HG03342 (cell line): Measurements from ENCODE around the gene SNAPC2.
"Not testable (repeated sequence)": the region's sequence is repeated elsewhere in the genome, so short reads cannot be mapped to it uniquely, and the experiment has no call there.

ENCODE experiments used
- ATAC-seq: cut with Tn5 transposase; IDR thresholded peaks from one replicate; pipeline ENCODE4 v1.9.1; 2021; ENCODE audit warnings: mild to moderate bottlenecking, moderate library complexity; ENCODE audit not compliant: unreplicated experiment

Gene SNAPC2

DNA sequence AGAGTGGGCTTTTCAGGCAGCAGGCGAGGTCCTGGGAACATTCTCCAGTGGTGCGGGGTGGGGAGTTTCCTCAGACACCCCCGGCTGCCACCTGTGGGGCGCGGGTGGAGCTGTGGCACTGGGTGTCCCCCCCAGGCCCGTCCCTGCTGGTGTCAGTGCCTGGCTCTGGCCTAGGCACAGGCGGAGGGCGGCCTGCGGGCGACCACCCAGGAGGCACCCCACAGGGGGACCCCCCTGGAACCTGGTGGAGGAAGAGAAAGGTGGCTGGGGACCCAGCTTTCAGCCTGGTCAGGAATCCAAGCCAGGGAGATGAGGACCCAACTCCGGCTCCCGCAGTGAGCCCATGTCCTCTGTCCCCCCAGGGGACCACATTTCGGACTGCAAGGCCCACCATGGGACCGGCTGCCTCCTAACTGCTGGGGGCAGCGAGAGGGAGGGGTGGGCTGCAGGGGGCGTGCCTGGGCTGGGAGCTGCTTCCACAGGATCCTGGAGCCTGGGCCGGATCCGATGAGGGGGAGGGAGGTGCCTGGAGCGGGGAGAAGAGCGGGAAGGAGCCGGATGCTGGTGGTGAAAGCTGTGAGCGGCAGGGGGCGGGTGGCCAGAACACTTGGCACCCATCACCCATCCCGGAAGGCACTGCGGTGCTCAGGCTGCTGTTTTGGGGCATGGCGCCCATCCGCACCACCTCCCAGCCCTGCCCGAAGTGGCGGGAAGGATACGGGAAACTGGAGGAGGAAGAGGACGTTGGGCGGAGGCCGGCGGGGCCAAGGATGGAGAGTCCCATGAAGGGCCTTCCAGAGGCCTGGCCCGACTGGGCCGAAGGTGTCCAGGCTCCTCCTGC lies 11.3 kb downstream of the SNAPC2 start:
- ATAC-seq: no peak

DNA sequence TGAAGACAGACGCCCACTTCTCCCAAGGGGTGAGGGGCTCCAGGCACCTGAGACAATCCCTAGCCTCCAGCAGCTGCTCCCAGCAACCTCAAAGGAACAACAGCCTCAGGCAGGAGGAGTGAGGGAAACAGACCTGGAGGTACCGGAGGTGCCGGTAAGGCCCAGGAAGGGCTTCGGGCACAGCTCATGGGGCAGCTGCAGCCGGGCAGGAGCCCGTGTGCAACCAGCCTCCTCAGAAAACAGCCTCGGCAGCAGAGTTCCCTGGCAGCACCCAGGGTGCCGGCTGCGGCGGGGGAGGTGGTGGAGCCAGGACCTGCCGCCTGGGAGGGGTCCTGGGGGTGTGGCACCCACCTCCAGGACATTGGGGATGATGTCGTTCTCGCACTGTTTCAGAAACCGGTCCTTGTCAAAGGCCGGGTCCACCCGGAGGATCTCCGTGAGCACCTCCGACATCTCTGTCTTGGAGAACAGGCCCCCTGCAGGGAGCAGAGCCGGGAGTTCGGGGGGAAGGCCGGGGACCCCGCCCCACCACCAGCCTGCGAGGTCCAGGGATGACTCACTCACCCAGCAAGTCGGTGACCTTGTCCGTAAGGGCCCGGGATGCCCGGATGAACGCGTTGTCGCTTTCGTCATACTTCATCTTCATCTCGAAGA lies 12.3 kb downstream of the SNAPC2 start:
- ATAC-seq: no peak

DNA sequence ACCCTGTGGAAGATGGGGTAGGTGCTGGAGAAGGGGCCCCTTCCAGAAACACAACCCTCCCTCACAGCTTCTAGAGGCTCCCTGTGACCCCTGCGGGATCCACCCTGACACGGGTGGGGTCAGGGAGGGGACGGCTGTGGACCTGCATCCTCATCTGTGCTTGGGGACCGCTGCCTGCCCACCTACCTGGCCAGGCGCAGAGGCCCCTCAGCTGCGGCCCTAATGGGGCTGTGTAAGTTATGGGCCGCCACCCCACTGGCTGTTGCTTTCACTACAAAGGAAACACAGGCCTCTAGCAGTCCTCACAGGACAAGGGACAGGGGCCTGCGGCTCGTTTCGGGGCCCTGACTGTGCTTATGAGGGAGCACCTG lies 12.8 kb downstream of the SNAPC2 start:
- no peak for ATAC-seq

DNA sequence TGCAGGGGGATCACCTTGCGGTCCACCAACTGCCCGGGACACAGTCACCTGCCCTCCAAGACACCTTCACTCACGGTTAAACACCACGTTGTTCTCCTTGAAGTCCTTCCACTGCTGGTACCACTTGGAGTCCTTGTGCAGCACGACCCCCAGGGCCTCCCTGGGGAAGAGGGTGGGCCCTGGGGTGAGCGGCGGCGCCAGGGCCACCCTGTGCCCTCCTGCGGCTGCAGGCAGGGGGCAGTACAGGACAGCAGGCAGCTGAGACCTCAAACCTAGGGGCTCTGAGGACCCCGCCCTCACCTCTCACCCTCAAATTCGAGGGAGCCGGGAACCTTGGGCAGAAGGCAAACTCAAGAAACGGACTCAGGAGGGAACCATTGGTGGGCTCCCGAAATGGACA lies 13.3 kb downstream of the SNAPC2 start:
- ATAC-seq: no peak

DNA sequence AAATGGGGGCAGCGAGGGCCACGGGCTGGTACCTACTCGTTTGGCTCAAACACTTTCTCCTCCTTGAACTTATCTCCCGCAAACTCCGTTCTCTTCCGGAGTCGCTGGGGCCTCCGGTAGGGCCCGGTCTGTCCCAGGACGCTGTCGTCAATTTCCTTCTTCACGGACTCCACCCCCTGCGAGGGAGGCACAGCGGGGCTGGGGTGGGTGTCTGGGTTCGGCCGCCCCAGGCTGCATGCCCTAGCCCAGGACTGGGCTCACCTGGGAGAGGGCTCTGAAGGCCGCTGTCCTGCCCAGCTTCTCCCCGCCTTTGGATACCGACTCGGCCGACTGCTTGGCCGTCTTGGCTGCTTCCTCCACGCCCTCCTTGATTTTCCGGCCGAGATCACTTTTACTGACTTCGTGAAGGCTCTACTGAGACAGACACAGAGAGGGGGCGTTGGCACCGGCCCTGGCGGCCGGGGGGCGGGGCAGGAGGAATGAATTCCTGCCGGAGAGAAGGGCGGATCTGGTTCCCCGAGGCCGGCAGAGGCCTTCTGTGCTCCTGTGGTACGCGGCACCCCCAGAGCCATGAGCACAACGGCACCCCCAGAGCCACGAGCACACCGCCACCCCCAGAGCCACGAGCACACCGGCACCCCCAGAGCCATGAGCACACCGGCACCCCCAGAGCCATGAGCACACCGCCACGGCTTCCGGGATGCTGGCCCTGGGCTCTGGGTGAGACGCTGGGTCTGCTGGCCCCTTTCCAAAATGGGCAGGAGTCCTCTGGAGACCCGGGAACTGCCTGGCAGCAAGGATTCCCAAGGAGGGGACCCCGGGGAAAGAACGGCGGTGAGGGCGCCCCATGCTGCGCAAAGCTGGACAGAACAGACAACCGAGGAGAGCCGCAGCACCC lies 13.9 kb downstream of the SNAPC2 start:
- no peak for ATAC-seq

DNA sequence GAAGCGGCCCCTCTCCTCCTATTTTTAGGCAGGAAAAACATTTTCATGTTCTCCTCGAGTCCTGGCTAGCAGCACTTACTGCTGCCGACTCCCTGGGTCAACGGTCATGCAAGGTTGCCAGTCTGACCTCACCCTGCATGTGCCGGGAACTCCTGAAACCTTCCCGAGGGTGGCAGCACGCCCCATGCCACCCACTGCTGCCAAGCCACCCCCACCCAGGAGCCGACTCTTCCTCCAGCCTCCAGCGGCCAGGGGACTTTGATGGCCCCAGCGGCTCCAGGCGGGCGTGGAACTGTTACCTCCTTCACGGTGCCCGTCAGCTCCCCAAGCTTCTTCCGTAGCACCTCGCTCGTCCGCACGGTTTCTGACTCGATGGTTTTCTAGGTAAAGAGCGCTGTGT lies 14.6 kb downstream of the SNAPC2 start:
- ATAC-seq: no peak

DNA sequence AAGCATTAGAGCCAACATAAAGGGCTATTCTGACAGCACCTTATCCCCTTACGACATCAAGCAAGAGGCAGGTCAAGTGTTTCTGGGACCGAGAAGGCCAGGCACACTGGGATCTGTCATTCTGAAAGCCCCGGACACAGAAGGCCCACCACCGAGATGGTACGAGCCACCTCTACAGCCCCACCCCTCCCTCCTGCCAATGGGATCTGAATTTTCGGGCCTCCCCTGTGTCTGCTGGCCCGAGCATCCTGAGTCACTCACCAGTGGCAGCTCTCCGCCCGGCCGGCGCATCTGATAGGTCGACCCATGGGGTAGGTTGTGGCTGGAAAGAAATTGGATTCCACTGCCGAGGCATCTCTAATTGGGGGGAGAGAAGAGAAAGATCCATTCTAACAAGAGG lies 20.7 kb downstream of the SNAPC2 start:
- no peak for ATAC-seq

DNA sequence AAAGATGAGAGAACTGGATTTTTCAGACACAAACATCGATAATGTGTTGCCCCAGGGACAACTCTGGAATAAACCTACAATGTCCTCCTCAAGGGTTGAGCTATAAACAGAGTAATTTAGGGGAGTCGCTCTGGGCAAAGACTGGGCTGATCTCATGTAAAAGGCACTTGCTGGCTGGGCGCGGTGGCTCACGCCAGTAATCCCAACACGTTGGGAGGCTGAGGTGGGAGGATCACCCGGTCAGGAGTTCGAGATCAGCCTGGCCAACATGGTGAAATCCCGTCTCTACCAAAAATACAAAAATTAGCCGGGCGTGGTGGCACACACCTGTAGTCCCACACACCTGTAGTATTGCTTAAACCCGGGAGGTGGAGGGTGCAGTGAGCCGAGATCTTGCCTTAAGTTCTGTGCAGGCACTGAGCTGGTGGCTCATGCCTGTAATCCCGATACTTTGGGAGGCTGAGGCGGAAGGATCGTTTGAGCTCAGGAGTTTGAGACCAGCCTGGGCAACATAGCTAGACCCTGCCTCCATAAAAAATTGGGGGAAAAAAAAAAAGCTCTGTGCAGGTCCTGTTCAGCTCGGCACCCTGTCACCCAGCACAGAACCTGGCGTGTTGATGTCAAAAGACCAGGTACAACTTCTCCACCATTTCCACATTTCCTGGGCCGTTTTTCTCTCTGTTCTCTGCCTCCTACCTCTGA lies 21.9 kb downstream of the SNAPC2 start:
- no peak for ATAC-seq

DNA sequence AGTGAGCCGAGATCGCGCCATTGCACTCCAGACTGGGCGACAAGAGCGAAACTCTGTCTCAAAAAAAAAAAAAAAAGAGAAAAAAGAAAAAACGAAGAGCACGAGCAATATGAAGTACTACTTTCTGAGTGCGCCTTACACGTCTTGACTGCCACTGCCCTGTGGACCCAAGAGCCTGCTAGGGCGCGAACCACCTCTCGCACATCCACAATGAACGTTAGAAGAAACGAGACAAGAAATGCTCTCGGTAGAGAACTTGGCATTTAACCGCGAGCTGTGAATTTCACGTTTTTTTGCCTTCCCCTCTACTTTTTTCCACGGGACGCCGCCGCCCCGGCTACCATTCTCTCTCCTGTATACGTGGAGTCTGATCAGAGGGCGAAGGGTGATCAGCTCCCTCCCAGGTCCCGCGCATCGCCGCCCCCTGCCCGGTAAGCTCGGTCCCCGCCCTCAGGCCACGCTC lies 22.9 kb downstream of the SNAPC2 start:
- ATAC-seq: no peak

DNA sequence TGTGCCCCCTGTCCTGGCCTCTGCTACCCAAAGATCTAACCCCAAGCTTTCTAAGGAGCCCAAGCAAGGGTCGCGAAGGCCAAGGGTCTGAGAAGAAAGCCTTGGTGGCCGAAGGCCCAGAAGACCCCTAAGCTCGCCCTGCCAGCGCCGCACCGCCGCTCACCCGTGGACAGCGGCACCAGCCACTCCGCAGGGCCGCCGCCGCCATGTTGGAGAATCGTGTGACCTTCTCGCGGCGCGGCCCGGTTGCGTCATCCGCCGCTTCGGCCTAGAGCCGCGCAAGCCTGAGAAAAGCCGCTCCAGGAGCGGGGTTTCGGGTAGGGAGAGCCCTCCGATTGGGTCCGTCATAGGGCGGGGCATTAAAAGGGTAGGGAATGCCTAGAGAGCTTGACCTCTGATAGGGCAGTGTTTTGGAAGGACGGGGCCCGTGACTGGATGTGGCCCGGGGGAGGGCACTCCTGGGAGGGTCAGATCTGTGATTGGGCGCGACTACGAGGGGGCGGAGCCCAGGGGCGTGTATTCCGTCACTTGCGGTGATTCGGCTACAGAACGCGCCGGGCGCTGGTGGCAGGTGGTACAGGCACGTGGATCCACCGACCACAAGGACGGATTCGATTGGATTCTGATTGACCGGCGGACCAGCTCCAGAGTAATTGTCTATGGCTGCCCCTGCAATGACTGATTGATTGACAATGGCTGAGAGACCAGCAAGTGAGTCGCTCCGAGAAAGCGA lies 23.5 kb downstream of the SNAPC2 start, which contains the start of gene TIMM44:
TIMM44 (minus strand) TSS at position 223 of the 733 bp plus-strand sequence; CDS start at position 208, 15 bp downstream.
- peak; percentile 94 for ATAC-seq

DNA sequence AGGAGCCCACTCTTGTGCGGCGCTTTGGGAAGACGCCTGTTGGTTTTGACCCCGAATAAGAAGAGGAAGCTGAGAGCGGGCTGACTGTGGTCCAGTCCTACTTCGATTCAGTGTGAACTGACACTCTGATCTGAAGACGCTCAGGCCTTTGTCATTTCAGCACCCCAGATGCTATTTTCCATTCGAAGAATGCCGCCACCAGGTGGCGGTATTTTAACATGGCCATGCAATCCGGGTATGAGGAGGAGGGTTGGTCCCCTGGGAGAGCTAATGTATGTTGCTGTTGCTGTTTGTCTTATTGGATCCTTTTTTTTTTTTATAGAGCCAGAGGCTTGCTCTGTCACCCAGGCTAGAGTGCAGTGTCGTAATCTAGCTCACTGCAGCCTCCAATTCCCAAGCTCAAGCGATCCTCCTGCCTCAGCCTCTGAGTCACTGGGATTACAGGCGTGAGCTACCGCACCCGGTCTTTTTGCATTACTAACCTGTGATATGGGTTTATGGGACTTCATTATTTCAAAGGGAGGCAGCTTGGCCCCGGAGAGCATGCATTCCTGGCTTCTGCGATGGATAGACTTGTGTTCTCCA lies 24.1 kb downstream of the SNAPC2 start:
- ATAC-seq: peak; percentile 22

DNA sequence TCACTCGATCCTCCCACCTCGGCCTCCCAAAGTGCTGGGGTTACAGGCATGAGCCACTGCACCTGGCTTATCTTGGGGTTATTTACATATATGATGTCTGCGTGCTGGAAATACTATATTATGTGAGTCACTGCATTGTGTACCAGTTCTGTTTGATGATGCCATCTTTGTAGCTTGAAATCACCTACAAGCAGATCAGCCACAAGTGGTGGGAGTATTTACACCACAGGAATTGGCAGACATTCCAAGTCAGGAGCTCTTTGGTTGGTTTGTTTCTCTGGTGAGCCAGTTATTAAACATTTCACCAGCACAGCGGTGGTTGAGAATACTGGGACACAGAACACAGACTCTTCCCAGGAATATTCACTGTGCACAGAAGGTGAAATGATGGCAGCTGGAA lies 27.8 kb downstream of the SNAPC2 start:
- ATAC-seq: no peak

DNA sequence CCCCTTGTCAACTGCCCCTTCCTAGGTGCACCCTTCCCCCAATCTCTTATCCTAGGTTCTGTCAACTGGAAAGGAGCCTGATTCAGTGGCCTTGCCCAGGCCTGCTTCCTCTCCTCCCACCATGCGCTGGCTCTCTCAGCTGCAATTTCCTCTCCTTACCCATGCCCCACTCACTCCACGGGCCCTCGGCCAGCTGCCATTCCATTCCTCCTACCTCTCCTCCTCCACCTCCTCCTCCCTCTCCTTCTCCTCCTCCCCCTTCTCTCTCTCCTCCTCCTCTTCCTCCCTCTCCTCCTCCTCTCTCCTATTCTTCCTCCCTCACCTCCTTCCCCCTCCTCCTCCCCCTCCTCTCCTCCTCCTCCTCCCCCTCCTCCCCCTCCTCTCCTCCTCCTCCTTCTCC lies 32.9 kb downstream of the SNAPC2 start:
- ATAC-seq: no peak

DNA sequence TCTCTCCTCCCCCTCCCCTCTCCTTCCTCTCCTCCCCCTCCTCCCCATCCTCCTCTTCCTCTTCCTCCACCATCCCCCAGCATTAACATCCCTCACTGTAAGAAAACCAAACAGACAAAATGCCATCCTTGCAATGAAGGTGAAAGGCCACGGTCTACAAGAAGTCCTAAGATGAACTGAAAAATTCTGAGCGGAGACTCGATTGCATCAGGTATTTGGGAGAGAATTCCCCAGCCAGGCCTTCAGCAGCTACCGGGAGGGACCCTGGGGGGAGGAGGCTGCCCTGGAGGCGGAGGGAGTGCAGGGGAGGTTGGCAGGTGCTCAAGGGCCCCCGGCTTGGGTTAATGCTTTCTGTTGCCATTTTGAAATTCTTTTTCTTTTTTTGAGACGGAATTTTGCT lies 33.4 kb downstream of the SNAPC2 start:
- ATAC-seq: no peak

DNA sequence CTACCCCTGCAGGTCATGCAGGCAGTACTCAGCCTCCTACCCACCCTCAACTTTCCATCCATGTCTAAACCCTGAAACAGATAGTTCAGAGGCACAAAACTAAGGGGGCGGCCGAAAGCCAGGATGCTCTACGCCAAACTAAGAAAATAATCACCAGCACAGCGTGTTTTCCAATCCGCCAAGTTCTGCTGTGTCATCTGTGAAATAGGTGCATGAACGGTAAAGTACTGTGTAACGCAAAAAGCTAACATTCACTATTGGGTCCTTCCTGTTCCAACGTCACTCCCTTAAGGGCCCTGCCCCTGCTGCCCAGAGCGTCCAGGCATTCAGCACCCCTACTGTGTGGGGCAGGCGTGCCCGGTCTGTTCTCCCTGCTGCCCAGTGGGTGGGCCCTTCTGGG lies 35.6 kb downstream of the SNAPC2 start:
- ATAC-seq: no peak

DNA sequence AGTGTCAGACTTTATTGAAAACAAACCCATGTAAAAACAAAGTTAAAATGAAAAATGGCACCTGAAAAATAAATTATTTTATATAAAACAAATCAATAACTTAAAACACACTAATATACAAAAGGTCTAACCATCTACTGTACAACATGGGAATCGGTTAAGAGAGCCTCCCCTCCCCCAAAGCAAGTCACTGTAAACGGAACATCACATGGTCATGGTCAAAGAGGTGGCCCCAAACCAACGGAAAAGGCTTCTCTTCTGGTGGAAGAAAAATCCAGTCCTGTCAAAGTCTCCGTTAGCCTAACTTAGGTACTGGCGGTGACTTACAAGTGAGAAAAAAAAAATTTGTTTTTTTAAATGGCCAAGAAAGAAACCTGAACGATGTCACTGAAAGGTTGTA lies 39.1 kb downstream of the SNAPC2 start:
- no peak for ATAC-seq

DNA sequence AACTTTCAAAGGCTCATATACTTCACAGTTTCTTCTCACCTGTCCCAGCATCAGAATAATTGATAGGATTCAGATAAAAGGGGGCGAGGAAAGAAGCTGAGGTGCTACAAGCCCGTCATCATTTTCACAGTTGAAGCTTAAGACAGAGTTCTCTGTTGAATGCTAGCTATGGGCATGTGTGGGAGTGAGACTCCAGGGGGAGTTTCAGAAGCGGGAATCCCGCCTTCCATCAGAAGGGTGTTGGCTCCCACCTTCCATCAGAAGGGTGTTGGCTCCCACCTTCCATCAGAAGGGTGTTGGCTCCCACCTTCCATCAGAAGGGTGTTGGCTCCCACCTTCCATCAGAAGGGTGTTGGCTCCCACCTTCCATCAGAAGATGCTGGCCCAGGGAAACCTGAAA lies 40.9 kb downstream of the SNAPC2 start:
- ATAC-seq: not testable (repeated sequence)

DNA sequence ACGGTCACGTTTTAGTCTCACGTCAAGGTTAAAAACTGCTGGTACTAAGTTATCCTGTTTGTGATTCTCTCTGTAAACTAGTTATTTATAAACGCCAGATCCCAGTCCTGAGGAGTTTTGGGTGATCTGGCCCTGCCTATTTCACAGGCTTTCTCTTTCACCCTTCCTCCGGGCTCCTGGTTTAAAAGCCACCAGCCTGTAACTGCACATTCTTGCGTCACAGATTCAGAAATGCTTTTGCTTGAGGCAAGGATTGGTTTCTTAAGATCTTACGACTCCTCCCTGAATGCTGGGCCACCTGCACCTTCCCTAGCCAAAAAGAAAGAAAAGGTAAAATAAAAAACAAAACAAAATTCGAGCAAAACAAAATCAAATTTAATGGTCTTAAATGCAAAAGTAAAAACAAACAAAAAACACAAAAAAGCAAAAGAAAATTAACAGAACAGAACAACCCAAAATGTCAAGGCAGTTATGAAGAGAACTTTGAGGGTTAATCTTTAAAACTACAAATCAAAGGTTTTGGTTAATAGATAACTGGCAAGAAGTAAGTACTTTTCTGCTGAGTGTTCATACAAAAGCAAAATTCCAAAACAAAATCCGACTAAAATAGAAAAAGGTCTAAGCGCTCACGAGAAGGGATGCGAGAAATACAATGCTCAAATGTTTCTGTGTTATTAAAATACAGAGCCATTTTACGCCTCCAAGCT lies 41.9 kb downstream of the SNAPC2 start:
- no peak for ATAC-seq

DNA sequence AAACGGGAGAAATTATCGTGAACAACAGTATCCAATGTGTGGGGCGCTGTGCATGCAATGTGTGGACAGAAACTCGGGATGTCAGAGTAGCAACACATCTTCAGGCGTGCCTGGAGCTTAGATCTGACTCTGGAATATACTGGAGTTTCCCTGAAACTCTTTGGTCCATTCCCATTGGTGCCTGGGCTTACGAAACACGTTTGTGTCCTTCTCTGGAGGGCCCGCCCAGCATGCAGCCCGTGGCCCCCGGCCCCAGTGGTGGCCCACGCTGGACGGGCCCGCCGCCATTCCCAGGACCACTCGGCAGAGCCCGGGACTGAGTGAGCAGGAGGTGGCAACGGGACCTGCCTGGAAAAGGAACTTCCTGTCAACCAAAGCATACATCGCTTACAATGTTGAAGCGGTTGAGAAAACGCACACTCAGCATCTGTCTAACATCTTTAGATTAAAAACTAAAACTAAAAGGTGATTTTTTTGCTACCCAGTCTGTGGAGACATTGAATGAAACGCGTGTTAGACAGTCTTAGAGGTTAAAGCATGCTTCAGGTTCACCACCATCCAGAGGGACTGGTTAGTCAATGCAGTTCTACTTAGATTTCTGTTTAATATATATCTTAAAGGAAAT lies 42.6 kb downstream of the SNAPC2 start:
- ATAC-seq: no peak
